OCI-LY3 (cell line): ENCODE data around the gene MYH7.
A peak's percentile ranks its signal among the peaks of the same experiment; 100 is the strongest.

Experiments used
- H2AFZ ChIP-seq: fragments of 200-600, 300-600 bp; shearing (Covaris generic); 2 replicates; pipeline ENCODE4 v1.6.0; 2014; ENCODE audit warnings: antibody characterized with exemption, low read depth, low read length
- H3K27ac ChIP-seq: fragments of 200-600, 300-600 bp; sonication (generic); 2 replicates; pipeline ENCODE4 v1.5.1; 2014; ENCODE audit warnings: mild to moderate bottlenecking, low read length, moderate library complexity, mixed read lengths
- H3K27me3 ChIP-seq: fragments of 200-600, 300-600 bp; sonication (generic); 2 replicates; pipeline ENCODE4 v1.6.1; 2014; ENCODE audit warnings: low read depth, low read length, mixed read lengths
- H3K36me3 ChIP-seq: fragments of 200-600, 300-600 bp; sonication (generic); replicated peaks from 2 replicates; pipeline ENCODE3; 2014; ENCODE audit warnings: low read depth, low read length, mixed read lengths
- H3K4me1 ChIP-seq: fragments of 300-600, 200-600 bp; sonication (generic); 2 replicates; pipeline ENCODE4 v1.6.1; 2014; ENCODE audit warnings: low read length, mixed read lengths
- H3K4me2 ChIP-seq: fragments of 200-600, 300-600 bp; sonication (generic); 2 replicates; pipeline ENCODE4 v1.6.1; 2014; ENCODE audit warnings: low read length, mixed read lengths
- H3K4me3 ChIP-seq: fragments of 300-600, 200-600 bp; sonication (generic); 2 replicates; pipeline ENCODE4 v1.5.1; 2014; ENCODE audit warnings: antibody characterized with exemption, mild to moderate bottlenecking, low read length, moderate library complexity
- H3K79me2 ChIP-seq: fragments of 300-600, 200-600 bp; shearing (Covaris generic); 2 replicates; pipeline ENCODE4 v1.6.1; 2014; ENCODE audit warnings: mild to moderate bottlenecking, low read length, mixed read lengths
- H3K9ac ChIP-seq: fragments of 300-600, 200-600 bp; shearing (Covaris generic); 2 replicates; pipeline ENCODE4 v1.6.0; 2014; ENCODE audit warnings: mild to moderate bottlenecking, low read length, moderate library complexity
- H3K9me3 ChIP-seq: fragments of 200-600, 300-600 bp; shearing (Covaris generic); 2 replicates; pipeline ENCODE4 v1.6.1; 2014; ENCODE audit warnings: low read length, mixed read lengths; ENCODE audit not compliant: insufficient read depth
- H4K20me1 ChIP-seq: fragments of 200-600, 300-600 bp; sonication (generic); 2 replicates; pipeline ENCODE4 v1.6.1; 2016; ENCODE audit warnings: low read length, mixed read lengths; ENCODE audit not compliant: insufficient read depth
- CTCF ChIP-seq: fragments of 200-600, 300-600 bp; sonication (generic); IDR thresholded peaks from 2 replicates; pipeline ENCODE4 v1.5.1; 2014; ENCODE audit warnings: antibody characterized with exemption, low read length, low read depth
- EZH2phosphoT487 ChIP-seq: fragments of 200-600 bp; shearing (Covaris generic); IDR thresholded peaks from 2 replicates; pipeline ENCODE4 v1.6.1; 2018; ENCODE audit warnings: antibody characterized with exemption, mixed run types, low read depth

Gene MYH7

GRCh38 chr14:23435543-23436326 is at the start of gene MYH7:
MYH7 (minus strand) TSS chr14:23435660; CDS start chr14:23433732, 1,928 bp downstream.
- Histone ChIP-seq H3K9me3 (no peaks in the 10 kb centered on the region), H3K27ac (no peak within 1 kb of the TSS), H3K79me2 (no peaks in the 10 kb centered on the region), H3K4me2 (no peak within 1 kb of the TSS), H3K27me3 (peaks cover 18% of the 10 kb centered on the region; the same call in 1 of the 2 replicates), H3K4me3 (no peak within 1 kb of the TSS), H2AFZ (no peak within 1 kb of the TSS), H3K4me1 (no peaks in the 10 kb centered on the region), H3K9ac (no peak within 1 kb of the TSS), H3K36me3 (no peaks in the 10 kb centered on the region), H4K20me1 (no peaks in the 10 kb centered on the region)
- no peak for TF ChIP-seq CTCF
- no peak for TF ChIP-seq EZH2phosphoT487

- H3K79me2 ChIP-seq, result no peaks in the 10 kb centered on the region
- no peak overlapping the region for H3K4me3 ChIP-seq
- no peak overlapping the region for H2AFZ ChIP-seq
- no peak for TF ChIP-seq EZH2phosphoT487
- peak; percentile 43 for TF ChIP-seq CTCF
- no peaks in the 10 kb centered on the region for H3K27me3 ChIP-seq
- H4K20me1 ChIP-seq, result peaks cover 11% of the 10 kb centered on the region
- no peaks in the 10 kb centered on the region for H3K4me1 ChIP-seq
- H3K4me2 ChIP-seq, result no peak overlapping the region
- no peak overlapping the region for H3K27ac ChIP-seq
- peaks cover 37% of the 10 kb centered on the region for H3K36me3 ChIP-seq
- no peaks in the 10 kb centered on the region for H3K9me3 ChIP-seq
- H3K9ac ChIP-seq, result no peak overlapping the region
Observed at GRCh38 chr14:23483236-23483854, 47.9 kb upstream of the MYH7 start.

GRCh38 chr14:23482823-23483148 is 47.3 kb upstream of the MYH7 start:
- H3K27ac ChIP-seq, result no peak overlapping the region
- no peaks in the 10 kb centered on the region for H3K79me2 ChIP-seq
- H3K4me2 ChIP-seq, result no peak overlapping the region
- no peak overlapping the region for H3K9ac ChIP-seq
- no peaks in the 10 kb centered on the region for H3K4me1 ChIP-seq
- H3K4me3 ChIP-seq, result no peak overlapping the region
- H3K9me3 ChIP-seq, result no peaks in the 10 kb centered on the region
- TF ChIP-seq CTCF (no peak), EZH2phosphoT487 (no peak)
- H2AFZ ChIP-seq, result no peak overlapping the region
- H3K36me3 ChIP-seq, result peaks cover 38% of the 10 kb centered on the region
- no peaks in the 10 kb centered on the region for H3K27me3 ChIP-seq
- H4K20me1 ChIP-seq, result peaks cover 11% of the 10 kb centered on the region

- Histone ChIP-seq H3K9me3 (no peaks in the 10 kb centered on the region), H2AFZ (no peak overlapping the region), H3K27ac (no peak overlapping the region), H3K36me3 (peaks cover 42% of the 10 kb centered on the region), H3K4me3 (no peak overlapping the region), H3K27me3 (no peaks in the 10 kb centered on the region), H3K79me2 (no peaks in the 10 kb centered on the region), H3K4me1 (no peaks in the 10 kb centered on the region), H3K9ac (no peak overlapping the region), H4K20me1 (peaks cover 11% of the 10 kb centered on the region), H3K4me2 (no peak overlapping the region)
- TF ChIP-seq CTCF (no peak; the same call in 1 of the 2 replicates), EZH2phosphoT487 (no peak)
Observed at GRCh38 chr14:23481979-23482822, 46.7 kb upstream of the MYH7 start.
